Lower leg skin (tissue), 3 donors: ENCODE measurements around the gene PRR11.

ENCODE experiments used
- POLR2A ChIP-seq, 2 donors: fragments of 450-650 bp; IDR thresholded peaks; one replicate each; pipeline ENCODE4 v1.6.1; 2016 to 2017; ENCODE audit warnings: antibody characterized with exemption in 2 of 2, mild to moderate bottlenecking in 1 of 2, moderate library complexity in 1 of 2
- TF ChIP-seq, protein P1 (sequence below), 3 donors: fragments of 450-650 bp; IDR thresholded peaks; one replicate each; pipeline ENCODE4 v1.5.1; 2016; ENCODE audit warnings: antibody characterized with exemption in 3 of 3, mild to moderate bottlenecking in 3 of 3, moderate library complexity in 2 of 3

DNA sequence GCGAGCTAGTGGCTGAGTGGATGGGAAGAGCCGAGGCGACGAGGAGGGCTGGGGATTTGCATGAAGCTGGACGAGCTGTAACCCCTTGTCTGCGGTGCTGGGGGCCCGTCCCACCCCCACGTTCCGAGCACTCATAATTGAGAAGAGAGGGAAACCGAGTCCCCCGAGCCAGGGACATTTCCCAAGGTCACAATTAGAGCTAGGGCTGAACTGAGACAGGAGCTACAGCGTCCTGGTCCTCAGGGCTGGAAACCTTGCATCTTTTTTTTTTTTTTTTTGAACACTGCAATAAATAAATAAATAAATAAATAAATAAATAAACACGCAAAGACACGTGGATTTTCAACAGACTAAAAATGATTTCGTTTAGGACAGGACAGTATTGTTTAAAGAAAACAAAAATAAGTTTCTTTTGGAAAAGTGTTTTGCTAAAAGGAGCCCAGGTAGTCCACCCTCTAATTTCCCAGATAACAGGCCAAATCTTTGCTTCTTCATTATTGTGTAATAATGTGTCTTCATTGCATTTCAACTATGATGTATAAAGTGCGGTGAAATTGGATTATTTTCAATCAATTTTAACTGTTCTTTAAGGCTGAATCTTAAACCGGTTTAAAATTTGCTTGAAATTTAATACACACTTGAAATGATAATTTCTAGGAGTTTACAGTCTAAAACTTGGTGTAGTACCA, 65.8 kb downstream of the PRR11 start:
- TF ChIP-seq, protein P1, sequence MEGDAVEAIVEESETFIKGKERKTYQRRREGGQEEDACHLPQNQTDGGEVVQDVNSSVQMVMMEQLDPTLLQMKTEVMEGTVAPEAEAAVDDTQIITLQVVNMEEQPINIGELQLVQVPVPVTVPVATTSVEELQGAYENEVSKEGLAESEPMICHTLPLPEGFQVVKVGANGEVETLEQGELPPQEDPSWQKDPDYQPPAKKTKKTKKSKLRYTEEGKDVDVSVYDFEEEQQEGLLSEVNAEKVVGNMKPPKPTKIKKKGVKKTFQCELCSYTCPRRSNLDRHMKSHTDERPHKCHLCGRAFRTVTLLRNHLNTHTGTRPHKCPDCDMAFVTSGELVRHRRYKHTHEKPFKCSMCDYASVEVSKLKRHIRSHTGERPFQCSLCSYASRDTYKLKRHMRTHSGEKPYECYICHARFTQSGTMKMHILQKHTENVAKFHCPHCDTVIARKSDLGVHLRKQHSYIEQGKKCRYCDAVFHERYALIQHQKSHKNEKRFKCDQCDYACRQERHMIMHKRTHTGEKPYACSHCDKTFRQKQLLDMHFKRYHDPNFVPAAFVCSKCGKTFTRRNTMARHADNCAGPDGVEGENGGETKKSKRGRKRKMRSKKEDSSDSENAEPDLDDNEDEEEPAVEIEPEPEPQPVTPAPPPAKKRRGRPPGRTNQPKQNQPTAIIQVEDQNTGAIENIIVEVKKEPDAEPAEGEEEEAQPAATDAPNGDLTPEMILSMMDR (IDR thresholded peaks at IDR 0.05), result no peak
- TF ChIP-seq POLR2A (IDR thresholded peaks at IDR 0.05), result no peak
